SU-DHL-6 (cell line): ENCODE data around the gene TBPL2.
A peak's percentile ranks its signal among the peaks of the same experiment; 100 is the strongest.

ENCODE experiments used
- H2AFZ ChIP-seq: fragments of 200-600 bp; sonication (generic); 2 replicates; pipeline ENCODE4 v1.6.1; 2014; ENCODE audit warnings: low read depth, mild to moderate bottlenecking, moderate library complexity, mixed read lengths, antibody characterized with exemption, low read length; ENCODE audit not compliant: severe bottlenecking
- H3F3A ChIP-seq: fragments of 200-600 bp; shearing (Covaris generic); 2 replicates; pipeline ENCODE4 v1.6.0; 2016; ENCODE audit warnings: antibody characterized with exemption, mild to moderate bottlenecking; ENCODE audit not compliant: insufficient read depth
- H3K27ac ChIP-seq: fragments of 200-600 bp; sonication (generic); 2 replicates; pipeline ENCODE4 v1.5.1; 2016; ENCODE audit warnings: low read depth, mild to moderate bottlenecking, low read length, moderate library complexity, mixed read lengths
- H3K27me3 ChIP-seq: fragments of 200-600 bp; sonication (generic), shearing (Covaris generic); 2 replicates; pipeline ENCODE4 v1.6.0; 2014; ENCODE audit warnings: mild to moderate bottlenecking, low read length
- H3K36me3 ChIP-seq: fragments of 200-600 bp; sonication (generic); 2 replicates; pipeline ENCODE4 v1.6.1; 2014; ENCODE audit warnings: mild to moderate bottlenecking, low read length, mixed read lengths
- H3K4me2 ChIP-seq: fragments of 300-600, 200-600 bp; shearing (Covaris generic), sonication (generic); 2 replicates; pipeline ENCODE4 v1.6.0; 2014; ENCODE audit warnings: low read length, low read depth, mild to moderate bottlenecking; ENCODE audit not compliant: poor library complexity, severe bottlenecking
- H3K4me3 ChIP-seq: fragments of 200-600 bp; sonication (generic); 2 replicates; pipeline ENCODE4 v1.5.1; 2014; ENCODE audit warnings: antibody characterized with exemption, low read length, mild to moderate bottlenecking, mixed read lengths; ENCODE audit not compliant: insufficient read depth, poor library complexity, severe bottlenecking
- H3K79me2 ChIP-seq: fragments of 200-600 bp; sonication (generic); 2 replicates; pipeline ENCODE4 v1.6.1; 2014; ENCODE audit warnings: mild to moderate bottlenecking, low read length, moderate library complexity; ENCODE audit not compliant: insufficient read depth
- H3K9ac ChIP-seq: fragments of 200-600 bp; sonication (generic); 2 replicates; pipeline ENCODE4 v1.7.0; 2014; ENCODE audit warnings: mild to moderate bottlenecking, low read length
- H3K9me2 ChIP-seq: fragments of 200-600 bp; sonication (generic); replicated peaks from 2 replicates; pipeline ENCODE4 v1.6.1; 2014; ENCODE audit warnings: low read length; ENCODE audit not compliant: insufficient read depth
- H3K9me3 ChIP-seq: fragments of 200-600 bp; sonication (generic); 2 replicates; pipeline ENCODE4 v1.6.1; 2014; ENCODE audit warnings: low read length, mixed read lengths; ENCODE audit not compliant: insufficient read depth
- H4K20me1 ChIP-seq: fragments of 200-600 bp; sonication (generic); 2 replicates; pipeline ENCODE4 v1.6.1; 2014; ENCODE audit warnings: low read depth, mild to moderate bottlenecking, antibody characterized with exemption, low read length, moderate library complexity, mixed read lengths
- EZH2phosphoT487 ChIP-seq: fragments of 200-600 bp; sonication (generic), shearing (Covaris generic); conservative IDR thresholded peaks from 2 replicates; pipeline ENCODE4 v1.6.1; 2018; ENCODE audit warnings: mild to moderate bottlenecking, antibody characterized with exemption, low read length, moderate library complexity, mixed read lengths
- TF ChIP-seq, protein P1 (sequence below): fragments of 200-600 bp; sonication (generic); IDR thresholded peaks from one replicate; pipeline ENCODE4 v1.5.1; 2017; ENCODE audit warnings: antibody characterized with exemption, mild to moderate bottlenecking, low read length, moderate library complexity; ENCODE audit not compliant: insufficient read depth, poor library complexity, severe bottlenecking

TBPL2 gene

DNA sequence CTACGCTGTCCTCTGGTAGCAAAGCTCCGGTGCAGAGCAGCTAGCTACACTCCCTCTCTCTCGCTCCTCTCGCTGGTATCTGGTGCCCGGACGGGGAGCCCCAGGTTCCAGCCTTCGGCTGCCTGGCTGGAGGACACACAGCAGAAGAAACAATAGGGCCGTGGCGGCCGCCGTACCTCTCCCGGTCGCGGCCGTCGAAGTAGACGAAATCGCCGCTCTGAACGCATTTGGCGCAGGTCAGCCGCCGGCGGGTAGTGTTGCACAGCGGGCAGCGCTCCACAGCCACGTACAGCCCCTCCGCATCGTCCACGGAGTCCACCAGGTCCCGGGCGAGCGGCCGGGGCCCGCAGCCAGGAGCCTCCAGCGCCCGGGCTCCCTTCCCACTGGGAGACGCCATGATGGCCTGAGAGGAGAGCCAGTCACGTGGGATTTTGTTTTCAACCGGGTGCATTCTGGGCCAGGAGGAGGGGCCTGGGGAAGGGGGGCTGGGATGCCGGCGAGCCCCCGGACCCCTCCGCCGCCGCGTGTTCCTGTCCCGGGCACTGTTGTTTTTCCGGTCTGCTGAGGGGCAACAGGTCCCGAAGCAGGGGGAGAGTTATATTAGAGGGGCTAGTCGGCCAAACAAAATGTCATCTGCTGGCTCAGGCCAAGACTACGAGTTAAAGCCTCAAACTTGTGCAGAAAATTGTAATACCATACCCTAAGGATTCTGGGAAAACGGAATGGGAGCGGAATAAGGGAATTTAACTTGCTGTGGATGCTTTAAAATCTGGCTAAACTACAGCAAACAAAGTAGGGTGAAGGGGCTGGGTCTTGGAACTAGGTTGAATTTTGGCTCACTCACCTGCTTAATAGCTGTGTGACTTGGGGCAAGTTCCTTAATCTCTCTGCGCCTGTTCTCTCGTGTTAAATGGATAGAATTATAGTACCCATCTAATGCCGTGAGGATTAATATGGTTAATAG, 28.7 kb downstream of the TBPL2 start, which contains the start of gene ATG14:
Gene ATG14 (minus strand): TSS at position 405 of the 964 bp plus-strand sequence. CDS start 8 bp downstream, at position 397.
- Histone ChIP-seq H4K20me1 (no peaks in the 10 kb centered on the region), H3K27me3 (no peaks in the 10 kb centered on the region), H3K4me3 (peak within 1 kb of the TSS; percentile 89), H3K4me2 (peak within 1 kb of the TSS; percentile 76), H3K9ac (peak within 1 kb of the TSS; percentile 71), H3K27ac (no peak within 1 kb of the TSS), H3F3A (no peaks in the 10 kb centered on the region), H3K9me2 (no peaks in the 10 kb centered on the region), H3K79me2 (no peaks in the 10 kb centered on the region; the same call in 1 of the 2 replicates), H3K36me3 (no peaks in the 10 kb centered on the region), H2AFZ (peak within 1 kb of the TSS; percentile 99), H3K9me3 (no peaks in the 10 kb centered on the region)
- TF ChIP-seq, protein P1, sequence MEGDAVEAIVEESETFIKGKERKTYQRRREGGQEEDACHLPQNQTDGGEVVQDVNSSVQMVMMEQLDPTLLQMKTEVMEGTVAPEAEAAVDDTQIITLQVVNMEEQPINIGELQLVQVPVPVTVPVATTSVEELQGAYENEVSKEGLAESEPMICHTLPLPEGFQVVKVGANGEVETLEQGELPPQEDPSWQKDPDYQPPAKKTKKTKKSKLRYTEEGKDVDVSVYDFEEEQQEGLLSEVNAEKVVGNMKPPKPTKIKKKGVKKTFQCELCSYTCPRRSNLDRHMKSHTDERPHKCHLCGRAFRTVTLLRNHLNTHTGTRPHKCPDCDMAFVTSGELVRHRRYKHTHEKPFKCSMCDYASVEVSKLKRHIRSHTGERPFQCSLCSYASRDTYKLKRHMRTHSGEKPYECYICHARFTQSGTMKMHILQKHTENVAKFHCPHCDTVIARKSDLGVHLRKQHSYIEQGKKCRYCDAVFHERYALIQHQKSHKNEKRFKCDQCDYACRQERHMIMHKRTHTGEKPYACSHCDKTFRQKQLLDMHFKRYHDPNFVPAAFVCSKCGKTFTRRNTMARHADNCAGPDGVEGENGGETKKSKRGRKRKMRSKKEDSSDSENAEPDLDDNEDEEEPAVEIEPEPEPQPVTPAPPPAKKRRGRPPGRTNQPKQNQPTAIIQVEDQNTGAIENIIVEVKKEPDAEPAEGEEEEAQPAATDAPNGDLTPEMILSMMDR: no peak
- TF ChIP-seq EZH2phosphoT487: no peak

DNA sequence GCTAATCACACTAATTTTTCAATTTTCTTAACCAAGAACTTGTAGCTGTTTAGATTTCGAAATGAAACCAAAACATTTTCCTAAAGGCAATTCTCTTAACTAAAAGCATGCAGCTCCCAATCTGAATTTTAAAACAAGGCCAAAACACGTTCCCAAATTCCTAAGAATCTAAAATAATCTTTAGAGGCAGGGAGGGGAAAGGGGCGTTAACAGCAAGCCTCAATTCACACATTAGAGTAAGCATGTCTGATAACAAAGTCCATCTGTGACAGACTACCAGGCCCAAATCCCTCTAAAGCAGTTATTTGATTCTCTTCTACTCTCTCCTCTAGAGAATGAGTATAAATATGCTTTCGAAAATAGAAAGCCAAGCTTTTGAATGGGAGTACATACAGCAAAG, 29.5 kb downstream of the TBPL2 start:
- no peaks in the 10 kb centered on the region for H3K9me2 ChIP-seq
- no peaks in the 10 kb centered on the region for H4K20me1 ChIP-seq
- H3K79me2 ChIP-seq: no peaks in the 10 kb centered on the region; the same call in 1 of the 2 replicates
- H3K4me3 ChIP-seq: peak overlapping the region; percentile 89
- no peak overlapping the region for H3K27ac ChIP-seq
- H3K9ac ChIP-seq: peak overlapping the region; percentile 71
- no peaks in the 10 kb centered on the region for H3K9me3 ChIP-seq
- no peaks in the 10 kb centered on the region for H3K27me3 ChIP-seq
- H2AFZ ChIP-seq: peak overlapping the region; percentile 99
- no peaks in the 10 kb centered on the region for H3K36me3 ChIP-seq
- no peaks in the 10 kb centered on the region for H3F3A ChIP-seq
- H3K4me2 ChIP-seq: peak overlapping the region; percentile 76
- TF ChIP-seq, protein P1: no peak
- no peak for TF ChIP-seq EZH2phosphoT487

DNA sequence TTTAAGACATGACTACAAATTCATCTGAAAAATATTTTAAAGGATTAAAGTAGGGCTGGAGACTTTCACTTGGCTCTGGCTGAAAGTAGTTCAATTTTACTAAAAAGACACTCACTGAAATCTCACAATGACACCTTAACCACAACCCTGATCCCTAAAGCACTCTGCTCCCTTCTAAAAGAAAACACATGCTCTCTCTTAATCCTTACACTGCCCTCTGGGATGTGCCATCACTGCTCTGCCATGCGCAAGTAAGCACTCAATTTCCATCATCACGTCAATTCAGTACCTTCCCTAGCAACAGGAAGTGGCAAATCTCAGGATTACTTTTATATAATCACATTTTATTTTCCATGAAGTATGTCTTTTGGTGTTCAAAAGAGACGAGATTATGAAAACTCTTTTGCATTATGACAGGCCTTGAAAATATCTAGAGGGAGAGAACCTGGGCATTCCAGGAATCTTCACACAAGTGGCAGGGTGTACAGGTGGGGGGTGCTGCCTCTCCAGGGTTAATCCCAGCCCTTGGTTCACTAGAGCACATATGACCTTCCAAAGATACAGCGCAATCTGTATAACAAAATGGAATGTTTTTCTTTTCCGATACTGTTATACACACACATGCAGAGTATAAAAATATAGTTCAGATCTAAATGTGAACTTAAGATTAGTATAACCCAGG, 36.1 kb downstream of the TBPL2 start:
- Histone ChIP-seq H3K27ac (no peak overlapping the region), H3K9ac (no peak overlapping the region), H3F3A (no peaks in the 10 kb centered on the region), H4K20me1 (no peaks in the 10 kb centered on the region), H3K4me3 (no peak overlapping the region), H2AFZ (no peak overlapping the region), H3K36me3 (no peaks in the 10 kb centered on the region), H3K4me2 (no peak overlapping the region), H3K9me2 (no peaks in the 10 kb centered on the region), H3K27me3 (no peaks in the 10 kb centered on the region), H3K9me3 (no peaks in the 10 kb centered on the region), H3K79me2 (no peaks in the 10 kb centered on the region; the same call in 1 of the 2 replicates)
- TF ChIP-seq, protein P1: no peak
- no peak for TF ChIP-seq EZH2phosphoT487
